Nephron (organoid): ENCODE data around the gene GSX2.

ENCODE experiments used
- H3K27ac Mint-ChIP-seq, 3 experiments: 2 replicates each; pipeline ENCODE4 v1.8.0; 2020; ENCODE audit warnings: mixed read lengths in 3 of 3, mild to moderate bottlenecking in 2 of 3, moderate library complexity in 1 of 3
- H3K27me3 Mint-ChIP-seq: 2 replicates; pipeline ENCODE4 v1.8.0; 2021; ENCODE audit warnings: low read depth, mild to moderate bottlenecking, moderate library complexity, mixed read lengths
- H3K36me3 Mint-ChIP-seq: 2 replicates; pipeline ENCODE4 v1.8.0; 2020; ENCODE audit warnings: low read depth, mixed read lengths
- H3K4me1 Mint-ChIP-seq: 2 replicates; pipeline ENCODE4 v1.8.0; 2020; ENCODE audit warnings: mixed read lengths
- H3K4me3 Mint-ChIP-seq, 3 experiments: 2 replicates each; pipeline ENCODE4 v1.8.0; 2020; ENCODE audit warnings: mild to moderate bottlenecking in 3 of 3, mixed read lengths in 3 of 3, moderate library complexity in 2 of 3
- H3K9me3 Mint-ChIP-seq: 2 replicates; pipeline ENCODE4 v1.8.0; 2020; ENCODE audit warnings: mixed read lengths
- CTCF ChIP-seq, 3 experiments: fragments of 200-600 bp; sonication (generic); IDR thresholded peaks; one replicate each; pipeline ENCODE4 v1.5.0; 2021; ENCODE audit warnings: antibody characterized with exemption in 3 of 3; ENCODE audit not compliant: unreplicated experiment in 3 of 3

Gene GSX2

DNA sequence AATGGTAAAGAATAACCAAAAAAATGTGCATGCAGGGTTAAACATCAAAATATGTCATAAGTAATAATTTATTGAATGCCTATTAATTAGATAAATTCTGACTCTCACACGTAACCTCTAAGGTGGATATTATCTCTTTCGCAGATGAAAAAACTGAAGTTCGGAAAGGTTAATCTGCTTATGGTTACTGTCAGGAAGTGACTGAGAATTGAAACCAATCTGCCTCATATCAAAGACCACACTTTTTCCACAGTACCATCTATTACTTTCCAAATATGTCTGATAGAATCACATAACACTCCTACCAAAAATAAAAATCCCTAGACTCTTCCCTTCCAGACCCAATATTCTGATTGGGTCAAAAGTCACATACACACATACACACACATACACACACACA, 41.8 kb upstream of the GSX2 start:
- no peaks in the 10 kb centered on the region for H3K27me3 Mint-ChIP-seq
- H3K27ac Mint-ChIP-seq = no peak overlapping the region
- no peak overlapping the region for H3K4me3 Mint-ChIP-seq
- no peak for TF ChIP-seq CTCF (IDR thresholded peaks at IDR 0.05; ENCODE audit: unreplicated experiment in 3 of 3)
- no peaks in the 10 kb centered on the region for H3K9me3 Mint-ChIP-seq
- H3K36me3 Mint-ChIP-seq = peaks cover 3% of the 10 kb centered on the region
- H3K4me1 Mint-ChIP-seq = peaks cover 38% of the 10 kb centered on the region

GRCh38 chr4:54060116-54060515, 39.8 kb upstream of the GSX2 start:
- Mint-ChIP-seq H3K4me3 (peak overlapping the region in 2 of 3 experiments; percentile 19 to 33), H3K27ac (no peak overlapping the region)

GRCh38 chr4:54061067-54061466, 38.9 kb upstream of the GSX2 start:
- no peaks in the 10 kb centered on the region for H3K9me3 Mint-ChIP-seq
- H3K4me1 Mint-ChIP-seq = peaks cover 43% of the 10 kb centered on the region
- no peaks in the 10 kb centered on the region for H3K27me3 Mint-ChIP-seq
- TF ChIP-seq CTCF (IDR thresholded peaks at IDR 0.05; ENCODE audit: unreplicated experiment in 3 of 3) = no peak
- H3K36me3 Mint-ChIP-seq = no peaks in the 10 kb centered on the region
- H3K27ac Mint-ChIP-seq = no peak overlapping the region
- peak overlapping the region; percentile 49 to 96 (median 76) for H3K4me3 Mint-ChIP-seq

More at GRCh38 chr4:54060116-54060515, 39.8 kb upstream of the GSX2 start:
- Mint-ChIP-seq H3K4me1 (peaks cover 39% of the 10 kb centered on the region), H3K36me3 (no peaks in the 10 kb centered on the region), H3K27me3 (no peaks in the 10 kb centered on the region), H3K9me3 (no peaks in the 10 kb centered on the region)
- no peak for TF ChIP-seq CTCF (IDR thresholded peaks at IDR 0.05; ENCODE audit: unreplicated experiment in 3 of 3)

GRCh38 chr4:54061873-54062272, 38.1 kb upstream of the GSX2 start:
- H3K4me1 Mint-ChIP-seq = peaks cover 44% of the 10 kb centered on the region
- no peak overlapping the region for H3K27ac Mint-ChIP-seq
- peak overlapping the region; percentile 75 to 96 (median 76) for H3K4me3 Mint-ChIP-seq
- TF ChIP-seq CTCF (IDR thresholded peaks at IDR 0.05; ENCODE audit: unreplicated experiment in 3 of 3) = no peak
- H3K27me3 Mint-ChIP-seq = no peaks in the 10 kb centered on the region
- no peaks in the 10 kb centered on the region for H3K9me3 Mint-ChIP-seq
- H3K36me3 Mint-ChIP-seq = no peaks in the 10 kb centered on the region

- no peaks in the 10 kb centered on the region for H3K9me3 Mint-ChIP-seq
- H3K27me3 Mint-ChIP-seq = no peaks in the 10 kb centered on the region
- no peak for TF ChIP-seq CTCF (IDR thresholded peaks at IDR 0.05; ENCODE audit: unreplicated experiment in 3 of 3)
- peaks cover 46% of the 10 kb centered on the region for H3K4me1 Mint-ChIP-seq
- H3K36me3 Mint-ChIP-seq = no peaks in the 10 kb centered on the region
- peak overlapping the region; percentile 96 to 97 (median 97) for H3K4me3 Mint-ChIP-seq
- peak overlapping the region in 2 of 3 experiments; percentile 65 to 67 for H3K27ac Mint-ChIP-seq
These were observed 37.6 kb upstream of the GSX2 start for GRCh38 chr4:54062392-54062791.

GRCh38 chr4:54063229-54063628, 36.7 kb upstream of the GSX2 start:
- H3K27me3 Mint-ChIP-seq = no peaks in the 10 kb centered on the region
- no peaks in the 10 kb centered on the region for H3K9me3 Mint-ChIP-seq
- TF ChIP-seq CTCF (IDR thresholded peaks at IDR 0.05; ENCODE audit: unreplicated experiment in 3 of 3) = no peak
- peak overlapping the region; percentile 96 to 97 (median 97) for H3K4me3 Mint-ChIP-seq
- H3K4me1 Mint-ChIP-seq = peaks cover 45% of the 10 kb centered on the region
- peak overlapping the region; percentile 84 to 93 (median 92) for H3K27ac Mint-ChIP-seq
- H3K36me3 Mint-ChIP-seq = no peaks in the 10 kb centered on the region
